ENCODE measurements around the gene NPNT.

The NPNT gene

GRCh38 chr4:105921301-105921700, 26.0 kb downstream of the NPNT start:
- no peak for DNase-seq

- DNase-seq: no peak
Measured at GRCh38 chr4:105923497-105924238, 28.4 kb downstream of the NPNT start.

GRCh38 chr4:105924341-105924740, 29.1 kb downstream of the NPNT start:
- DNase-seq: no peak

GRCh38 chr4:105930698-105931097, 35.4 kb downstream of the NPNT start:
- no peak for DNase-seq

GRCh38 chr4:105933083-105933482, 37.8 kb downstream of the NPNT start:
- no peak for DNase-seq

GRCh38 chr4:105934386-105934785, 39.1 kb downstream of the NPNT start:
- DNase-seq: no peak

- DNase-seq: no peak
Measured at GRCh38 chr4:105936901-105937300, 41.6 kb downstream of the NPNT start.

GRCh38 chr4:105937759-105938158, 42.5 kb downstream of the NPNT start:
- DNase-seq: no peak

- no peak for DNase-seq
Measured at GRCh38 chr4:105943234-105943633, 48.0 kb downstream of the NPNT start.

- DNase-seq: no peak
Measured at GRCh38 chr4:105944540-105944939, 49.3 kb downstream of the NPNT start.

- DNase-seq: no peak
Measured at GRCh38 chr4:105946771-105947170, 51.5 kb downstream of the NPNT start.

GRCh38 chr4:105950701-105951100, 55.4 kb downstream of the NPNT start:
- DNase-seq: no peak

GRCh38 chr4:105951198-105951597, 55.9 kb downstream of the NPNT start:
- no peak for DNase-seq

- DNase-seq: no peak
Measured at GRCh38 chr4:105952591-105952990, 57.3 kb downstream of the NPNT start.

GRCh38 chr4:105956569-105956968, 61.3 kb downstream of the NPNT start:
- DNase-seq: no peak

GRCh38 chr4:105957680-105958079, 62.4 kb downstream of the NPNT start:
- no peak for DNase-seq

GRCh38 chr4:105963461-105964400, 68.5 kb downstream of the NPNT start:
- DNase-seq: no peak

- no peak for DNase-seq
Measured at GRCh38 chr4:105965183-105965800, 70.0 kb downstream of the NPNT start.

GRCh38 chr4:105966051-105966450, 70.8 kb downstream of the NPNT start:
- DNase-seq: no peak

GRCh38 chr4:105967058-105967658, 71.9 kb downstream of the NPNT start:
- no peak for DNase-seq

- no peak for DNase-seq
Measured at GRCh38 chr4:105969575-105969974, 74.3 kb downstream of the NPNT start.

- DNase-seq: no peak
Measured at GRCh38 chr4:105970371-105970770, 75.1 kb downstream of the NPNT start.

GRCh38 chr4:105971036-105971435, 75.8 kb downstream of the NPNT start:
- DNase-seq: no peak
